HG03469 (cell line): Measurements from ENCODE around the gene S100P.
"Not testable (repeated sequence)": the region's sequence is repeated elsewhere in the genome, so short reads cannot be mapped to it uniquely, and the experiment has no call there.

Experiments
- ATAC-seq: cut with Tn5 transposase; IDR thresholded peaks from one replicate; pipeline ENCODE4 v1.9.1; 2021; ENCODE audit warnings: mild to moderate bottlenecking, moderate library complexity, moderate number of reproducible peaks; ENCODE audit not compliant: unreplicated experiment

The S100P gene

DNA sequence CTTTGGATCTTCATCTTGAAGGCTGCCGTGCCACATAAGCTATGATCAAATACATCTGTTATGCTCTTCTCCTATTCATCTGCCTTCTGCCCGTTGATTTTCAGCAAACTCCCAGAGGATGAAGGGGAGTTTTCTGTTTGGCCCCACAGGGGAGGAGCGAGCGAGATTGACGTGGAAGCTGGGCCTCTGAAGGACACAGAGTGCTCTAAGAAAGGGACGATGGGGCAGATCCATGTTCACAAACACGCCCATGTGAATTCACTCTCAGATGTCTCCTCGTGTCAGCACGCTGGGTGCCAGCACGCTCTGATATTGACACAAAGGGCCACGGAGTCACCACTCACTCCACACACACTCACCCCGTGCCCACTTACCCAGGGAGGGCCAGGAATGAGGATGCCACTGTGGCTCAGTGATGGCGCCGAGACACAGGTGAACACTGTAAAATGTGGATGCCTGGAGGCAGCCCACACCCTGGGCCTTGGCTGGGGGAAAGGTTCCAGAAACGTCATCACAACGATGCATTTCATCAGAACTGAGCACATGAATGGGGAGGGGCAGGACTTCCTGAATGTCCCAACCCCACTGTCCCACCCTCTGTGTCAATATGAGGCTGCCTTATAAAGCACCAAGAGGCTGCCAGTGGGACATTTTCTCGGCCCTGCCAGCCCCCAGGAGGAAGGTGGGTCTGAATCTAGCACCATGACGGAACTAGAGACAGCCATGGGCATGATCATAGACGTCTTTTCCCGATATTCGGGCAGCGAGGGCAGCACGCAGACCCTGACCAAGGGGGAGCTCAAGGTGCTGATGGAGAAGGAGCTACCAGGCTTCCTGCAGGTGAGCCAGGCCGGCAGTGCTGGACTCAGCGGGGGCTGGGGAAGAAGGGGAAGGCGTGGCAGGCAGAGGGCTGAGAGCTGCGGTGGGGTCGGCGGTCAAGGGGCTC, at the start of gene S100P:
TSS of gene S100P (plus strand) at position 648 of the 946 bp plus-strand sequence. CDS start at position 703, 55 bp downstream.
- no peak for ATAC-seq

DNA sequence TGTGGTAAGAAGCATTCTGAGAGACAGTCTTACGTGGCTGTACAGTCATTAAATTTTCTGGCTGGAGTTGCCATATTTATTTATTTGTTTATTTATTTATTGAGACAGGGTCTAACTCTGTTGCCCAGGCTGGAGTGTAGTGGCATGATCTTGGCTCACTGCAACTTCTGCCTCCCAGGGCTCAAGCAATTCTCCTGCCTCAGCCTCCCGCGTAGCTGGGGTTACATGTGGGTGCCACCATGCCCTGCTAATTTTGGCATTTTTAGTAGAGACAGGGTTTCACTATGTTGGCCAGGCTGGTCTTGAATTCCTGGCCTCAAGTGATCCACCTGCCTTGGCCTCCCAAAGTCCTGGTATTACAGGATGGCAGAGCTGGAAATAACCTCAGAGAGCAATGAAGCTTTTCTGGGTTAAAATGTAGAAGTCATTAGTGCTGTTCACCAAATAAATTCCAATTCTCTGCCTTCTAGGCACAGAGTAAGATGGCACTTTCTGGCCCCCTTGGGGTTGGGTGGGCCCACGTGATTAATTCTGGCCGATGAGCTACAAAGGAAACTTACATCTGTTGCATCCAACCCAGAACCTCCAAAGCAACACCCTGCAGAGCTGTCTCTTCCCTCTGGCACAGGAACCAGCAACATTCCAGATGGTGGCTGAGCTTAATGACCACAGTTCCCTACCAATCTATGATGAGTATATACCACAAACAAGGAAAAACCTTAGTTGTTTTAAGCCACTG, 48.7 kb upstream of the S100P start:
- no peak for ATAC-seq

DNA sequence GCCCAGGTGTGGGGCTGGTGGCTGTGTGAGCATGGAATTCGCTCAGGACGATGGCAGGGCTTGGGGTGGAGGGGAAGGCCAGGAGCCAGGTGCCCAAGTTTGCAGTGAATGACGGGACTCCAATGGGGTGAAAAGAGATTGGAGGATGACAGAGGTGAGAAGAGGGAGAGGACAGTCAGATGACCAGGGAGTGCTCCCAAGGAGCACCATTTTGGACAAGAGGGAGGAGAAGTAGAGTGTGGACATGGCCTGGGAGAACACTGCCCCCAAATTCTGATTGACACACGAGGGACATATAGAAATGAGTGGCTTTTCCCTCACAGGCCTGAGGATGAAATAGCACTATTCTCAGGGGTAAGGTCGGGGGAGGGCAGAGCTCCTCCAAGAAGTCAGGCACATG, 46.5 kb upstream of the S100P start:
- ATAC-seq: no peak

DNA sequence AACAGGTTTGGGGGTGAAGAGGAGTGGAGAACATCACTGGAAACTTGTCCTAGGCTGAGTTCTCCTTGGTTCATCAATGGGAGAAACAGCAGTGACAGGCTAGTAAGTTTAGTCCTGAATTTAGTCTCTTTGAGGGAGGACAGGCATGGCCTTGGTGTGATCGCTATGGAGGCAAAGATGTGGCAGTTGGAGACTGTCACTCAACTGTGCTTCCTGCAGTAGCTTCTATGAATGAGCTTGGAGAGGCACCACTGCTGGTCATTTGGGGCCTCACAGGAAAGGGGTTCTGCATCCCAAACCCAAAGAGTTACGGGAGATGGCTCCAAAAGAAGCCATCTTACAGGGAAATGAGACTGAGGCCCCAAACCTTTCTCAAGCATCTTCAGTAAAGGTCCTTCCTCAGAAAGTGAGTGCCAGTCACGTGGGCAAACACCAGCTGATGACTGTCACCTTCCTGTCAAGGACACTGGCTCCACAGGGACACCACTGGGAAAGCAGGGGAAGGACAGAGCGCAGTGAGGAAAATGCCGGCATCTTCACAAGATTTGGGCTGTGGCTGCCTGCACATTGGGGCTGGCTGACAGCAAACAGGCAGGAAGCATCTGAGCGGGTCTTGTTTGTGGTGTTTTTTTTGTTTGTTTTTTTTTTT, 46.0 kb upstream of the S100P start:
- no peak for ATAC-seq

DNA sequence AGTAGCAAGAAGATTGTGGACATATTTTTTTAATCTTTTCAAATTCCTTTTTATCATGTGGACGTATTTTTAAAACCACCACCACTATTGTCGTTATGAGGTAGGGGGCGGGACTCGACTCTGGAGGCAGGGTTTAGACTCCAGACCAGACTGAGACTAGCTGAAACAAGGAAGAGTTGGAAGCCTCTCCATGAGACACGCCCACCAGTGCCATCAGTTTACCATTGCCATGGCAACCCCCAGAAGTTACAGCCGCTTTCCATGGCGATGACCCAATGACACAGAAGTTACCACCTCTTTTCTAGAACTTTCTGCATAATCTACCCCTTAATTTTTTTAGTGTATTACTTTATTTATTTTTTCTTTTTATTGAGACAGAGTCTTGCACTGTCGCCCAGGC, 44.5 kb upstream of the S100P start:
- no peak for ATAC-seq

DNA sequence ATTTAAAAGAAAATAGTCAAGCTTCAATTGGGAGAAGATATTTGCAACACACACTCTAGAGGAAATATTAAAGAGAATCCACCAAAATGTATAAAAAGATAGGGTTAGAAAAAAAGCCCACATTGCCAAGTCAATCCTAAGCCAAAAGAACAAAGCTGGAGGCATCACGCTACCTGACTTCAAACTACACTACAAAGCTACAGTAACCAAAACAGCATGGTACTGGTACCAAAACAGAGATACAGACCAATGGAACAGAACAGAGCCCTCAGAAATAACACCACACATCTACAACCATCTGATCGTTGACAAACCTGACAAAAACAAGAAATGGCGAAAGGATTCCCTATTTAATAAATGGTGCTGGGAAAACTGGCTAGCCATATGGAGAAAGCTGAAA, 39.5 kb upstream of the S100P start:
- ATAC-seq: not testable (repeated sequence)

DNA sequence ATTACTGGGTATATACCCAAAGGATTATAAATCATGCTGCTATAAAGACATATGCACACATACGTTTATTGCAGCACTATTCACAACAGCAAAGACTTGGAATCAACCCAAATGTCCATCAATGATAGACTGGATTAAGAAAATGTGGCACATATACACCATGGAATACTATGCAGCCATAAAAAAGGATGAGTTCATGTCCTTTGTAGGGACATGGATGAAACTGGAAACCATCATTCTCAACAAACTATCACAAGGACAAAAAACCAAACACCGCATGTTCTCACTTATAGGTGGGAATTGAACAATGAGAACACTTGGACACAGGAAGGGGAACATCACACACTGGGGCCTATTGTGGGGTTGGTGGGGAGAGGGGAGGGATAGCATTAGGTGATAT, 38.4 kb upstream of the S100P start:
- ATAC-seq: not testable (repeated sequence)

DNA sequence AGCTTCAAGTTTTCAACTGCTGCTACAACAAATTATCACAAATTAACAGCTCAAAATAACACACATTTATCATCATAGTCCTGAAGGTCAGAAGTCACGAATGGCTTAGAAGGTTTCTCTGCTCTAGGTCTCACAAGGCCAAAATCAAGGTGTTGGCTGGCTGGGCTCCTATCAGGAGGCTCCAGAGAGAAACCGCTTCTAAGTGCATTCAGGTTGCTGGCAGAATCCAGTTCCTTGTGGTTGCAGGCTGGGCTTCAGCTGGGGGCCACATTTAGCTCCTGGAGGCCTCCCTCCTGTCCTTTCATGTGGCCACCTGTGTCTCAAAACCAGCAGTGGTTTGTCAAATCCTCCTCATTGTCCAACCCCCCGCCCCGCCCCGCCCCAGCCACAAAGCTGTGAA, 37.8 kb upstream of the S100P start:
- ATAC-seq: no peak

DNA sequence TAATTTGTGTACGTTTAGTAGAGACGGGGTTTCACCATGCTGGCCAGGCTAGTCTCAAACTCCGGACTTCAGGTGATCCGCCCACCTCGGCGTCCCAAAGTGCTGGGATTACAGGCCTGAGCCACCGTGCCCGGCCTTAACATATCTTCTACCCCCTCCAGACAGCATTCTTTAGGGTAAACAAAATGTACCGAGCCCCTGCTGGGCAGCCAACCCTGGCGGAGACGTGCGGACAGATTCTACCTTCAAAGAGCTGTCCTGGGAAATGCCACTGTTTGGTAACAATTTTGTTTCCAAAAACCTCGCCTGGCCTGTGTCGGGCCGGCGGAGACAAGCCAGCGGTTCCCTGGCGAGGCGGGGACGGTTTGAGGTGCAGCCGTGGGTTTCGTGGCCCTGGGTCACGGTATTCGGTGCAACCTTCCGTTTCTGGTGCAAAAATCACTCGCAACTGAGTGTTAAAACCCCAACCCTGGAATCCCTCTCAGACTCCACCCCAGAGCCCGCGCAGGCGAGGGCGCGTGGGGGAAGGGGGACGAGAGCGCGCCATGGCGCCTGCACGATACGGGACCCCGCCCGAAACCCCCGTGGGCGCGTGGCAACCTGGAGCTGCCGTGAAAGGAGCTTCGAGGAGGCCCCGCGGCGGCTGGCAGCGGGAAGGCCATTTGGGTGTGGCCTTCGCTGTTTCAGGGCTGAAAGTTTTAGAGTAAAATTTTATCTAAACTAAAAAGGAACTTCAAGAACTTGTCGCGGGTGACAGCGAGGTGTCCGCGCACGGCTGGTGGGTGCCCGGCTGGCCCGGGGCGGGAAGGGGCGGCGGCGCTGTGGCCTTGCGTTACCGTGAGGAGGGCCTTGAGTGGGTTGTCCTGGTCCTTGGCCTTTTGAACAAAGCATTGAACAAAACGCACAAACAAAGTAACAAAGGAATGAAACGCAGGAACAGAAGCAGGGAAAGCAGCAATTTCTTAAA, 36.2 kb upstream of the S100P start:
- ATAC-seq: no peak

DNA sequence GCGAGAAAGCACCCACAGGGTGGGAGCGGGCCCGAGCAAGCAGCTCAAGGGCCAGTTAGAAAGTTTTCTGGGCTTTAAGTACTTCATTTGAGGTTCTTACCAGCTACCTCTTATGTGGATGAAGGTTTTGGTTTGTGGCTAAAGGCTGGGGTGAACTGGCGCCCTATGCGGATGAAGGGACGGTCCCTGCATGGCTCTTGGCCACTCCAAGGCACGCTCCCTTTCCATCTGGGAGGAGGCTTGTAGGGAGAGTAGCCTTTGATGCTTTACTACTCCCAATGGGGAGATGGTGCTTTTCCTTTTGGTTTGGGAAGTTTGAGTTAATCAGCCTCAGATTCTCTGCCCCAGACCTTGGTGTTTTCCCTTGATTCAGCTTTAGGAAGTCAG, 35.5 kb upstream of the S100P start:
- no peak for ATAC-seq

DNA sequence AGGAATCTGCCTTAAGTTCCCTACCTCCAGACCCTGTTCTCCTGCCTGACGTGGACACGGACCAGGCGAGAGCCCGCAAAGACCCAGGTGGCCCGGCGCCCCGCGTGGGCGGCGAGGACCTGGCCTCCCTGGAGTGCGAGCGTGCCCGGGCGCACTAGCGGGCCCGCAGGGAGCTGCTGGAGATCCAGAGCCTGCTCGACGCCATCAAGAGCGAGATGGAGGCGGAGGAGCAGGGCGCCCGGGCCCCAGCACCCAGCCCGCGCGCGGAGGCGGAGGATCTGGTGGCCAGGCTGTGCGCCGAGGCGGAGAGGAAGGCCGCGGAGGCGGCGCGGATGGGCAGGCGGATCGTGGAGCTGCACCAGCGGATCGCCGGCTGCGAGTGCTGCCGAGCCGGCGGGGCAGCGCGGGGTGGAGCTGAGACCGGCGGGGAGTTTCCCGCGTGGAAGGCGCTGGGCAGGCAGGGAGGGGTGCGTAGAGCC, 35.0 kb upstream of the S100P start:
- ATAC-seq: no peak

DNA sequence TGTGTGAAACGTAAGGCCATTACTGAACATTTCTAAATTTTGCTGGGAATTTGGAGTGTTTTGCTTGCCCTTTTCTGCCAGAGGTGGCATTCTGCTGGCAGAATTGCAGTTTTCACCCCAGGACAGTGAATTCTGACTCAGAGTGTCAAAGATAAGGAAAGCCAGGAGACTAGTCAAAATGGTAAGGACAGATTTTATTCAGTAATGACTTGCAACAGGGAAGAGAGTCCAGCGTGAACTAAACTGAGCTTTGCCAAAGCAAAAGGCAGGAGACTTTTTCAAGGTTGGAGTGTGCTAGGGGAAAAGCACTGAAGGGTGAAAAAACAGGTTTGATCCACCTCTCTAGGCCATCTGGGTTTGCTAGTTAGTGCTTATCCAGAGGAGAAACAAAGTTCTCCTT, 33.8 kb upstream of the S100P start:
- no peak for ATAC-seq

DNA sequence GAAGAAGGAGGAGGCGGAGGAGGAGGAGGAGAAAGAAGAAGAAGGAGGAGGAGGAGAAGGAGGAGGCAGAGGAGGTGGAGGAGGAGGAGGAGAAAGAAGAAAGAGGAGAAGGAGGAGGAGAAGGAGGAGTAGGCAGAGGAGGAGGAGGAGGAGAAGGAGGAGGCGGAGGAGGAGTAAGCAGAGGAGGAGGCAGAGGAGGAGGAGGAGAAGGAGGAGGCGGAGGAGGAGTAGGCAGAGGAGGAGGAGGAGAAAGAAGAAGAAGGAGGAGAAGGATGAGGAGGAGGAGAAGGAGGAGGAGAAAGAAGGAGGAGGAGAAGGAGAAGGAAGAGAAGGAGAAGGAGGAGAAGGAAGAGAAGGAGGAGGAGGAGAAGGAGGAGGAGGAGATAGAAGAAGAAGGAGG, 33.2 kb upstream of the S100P start:
- ATAC-seq: no peak

DNA sequence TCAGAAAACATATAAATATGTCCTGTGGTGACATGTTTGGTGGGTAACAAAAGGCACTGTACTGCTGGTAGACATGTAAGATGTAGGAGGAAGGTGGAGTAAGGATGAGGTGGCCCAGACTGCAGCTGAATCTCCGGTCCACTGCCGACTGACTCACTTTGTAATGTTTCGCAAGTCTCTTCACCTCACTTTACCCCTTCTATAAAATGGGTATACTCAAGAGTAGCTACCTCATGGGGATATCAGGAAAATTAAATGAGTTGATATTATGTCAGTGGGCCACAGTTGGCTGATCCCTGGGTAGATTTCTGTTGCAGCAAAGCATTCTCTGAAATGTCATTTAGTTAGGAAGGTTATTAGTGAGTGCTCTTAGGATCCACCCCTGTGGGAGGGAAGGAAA, 31.1 kb upstream of the S100P start:
- ATAC-seq: no peak

DNA sequence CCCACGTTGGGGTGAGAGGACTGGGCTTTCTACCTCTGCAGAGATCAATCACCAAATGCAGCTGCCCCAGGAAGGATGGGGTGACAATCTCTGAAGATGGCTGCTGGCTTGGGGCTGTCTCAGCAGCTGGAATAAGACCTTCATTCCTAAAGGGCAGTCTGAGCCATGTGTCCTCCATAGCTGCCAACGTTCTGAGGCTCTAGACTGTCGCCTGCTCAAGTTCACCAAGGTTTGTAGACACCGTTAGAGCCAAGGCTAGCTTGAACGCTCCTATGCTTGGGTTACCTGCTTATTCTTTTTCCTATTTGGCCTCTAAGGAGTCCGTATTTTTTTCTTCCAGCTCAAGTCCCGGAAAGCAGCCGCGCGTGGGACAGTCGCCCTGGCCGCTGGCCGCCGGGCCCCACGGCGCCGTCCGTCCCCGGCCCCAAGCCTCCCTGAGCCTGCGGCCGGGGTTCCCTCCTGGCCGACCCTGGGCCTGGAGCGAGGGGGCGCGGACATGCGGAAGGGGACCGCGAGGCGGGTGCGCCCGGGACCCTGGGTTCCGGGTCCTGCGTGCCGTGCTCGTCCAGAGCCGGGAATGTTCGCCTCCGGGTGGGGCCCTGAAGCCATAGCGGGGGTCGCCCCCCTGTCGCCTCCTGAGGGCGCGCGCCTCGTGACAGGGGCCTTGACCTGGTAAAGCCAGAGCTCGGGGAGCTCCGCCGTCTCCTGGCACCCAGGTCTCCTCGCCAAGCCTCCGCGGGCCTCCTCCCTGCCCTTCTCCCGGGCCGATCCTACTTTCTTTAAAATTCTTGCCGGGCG, 29.9 kb upstream of the S100P start:
- no peak for ATAC-seq

DNA sequence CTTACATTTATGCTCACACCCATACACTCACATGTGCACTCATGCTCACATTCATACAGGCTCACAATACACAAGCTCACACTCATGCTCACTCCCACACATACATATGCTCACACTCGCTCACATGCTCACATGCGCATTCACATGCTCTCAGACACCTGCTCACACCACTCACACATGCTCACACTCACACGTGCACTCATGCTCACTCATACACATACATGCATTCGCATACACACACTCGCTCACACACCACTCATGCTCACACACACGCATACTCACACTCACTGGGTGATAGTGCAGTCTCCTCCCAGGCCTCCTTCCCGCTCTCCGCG, 28.4 kb upstream of the S100P start:
- ATAC-seq: no peak

DNA sequence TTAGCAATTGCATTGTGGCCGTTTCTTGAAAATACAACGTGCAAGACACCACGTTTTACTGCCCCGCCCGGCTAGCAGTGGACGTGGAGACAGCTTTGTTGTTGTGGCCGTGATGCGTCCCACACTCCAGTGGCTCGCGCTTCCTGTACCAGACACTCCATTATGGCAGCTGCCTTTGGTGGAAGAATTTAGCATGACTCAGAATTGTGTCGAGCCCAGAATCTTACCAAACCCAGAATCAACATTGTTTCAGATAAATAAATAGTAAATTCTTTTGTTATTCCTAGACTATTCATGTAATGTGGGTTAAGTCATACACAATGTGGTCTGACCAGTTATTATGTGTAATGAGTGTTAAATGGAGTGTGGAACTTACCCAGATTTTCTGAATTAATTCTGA, 25.3 kb upstream of the S100P start:
- no peak for ATAC-seq

DNA sequence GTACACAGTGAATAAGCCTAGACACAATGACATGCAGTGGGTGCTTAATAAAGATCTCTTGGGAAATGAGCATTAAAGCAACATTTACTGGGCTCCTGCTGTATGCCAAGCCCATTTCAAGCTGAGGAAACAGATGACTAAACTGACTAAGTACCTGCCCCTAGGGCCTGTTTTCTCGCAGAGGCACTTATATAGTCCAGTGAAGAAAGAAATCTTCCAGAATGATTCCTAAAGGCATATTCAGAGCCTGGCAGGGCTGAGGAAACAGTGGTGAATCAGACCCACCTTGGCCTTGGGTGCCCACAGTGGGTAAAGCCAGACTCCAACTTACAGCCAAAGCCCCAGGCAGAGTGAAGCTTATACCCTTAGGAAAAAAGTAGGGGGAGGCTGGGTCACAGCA, 22.0 kb upstream of the S100P start:
- ATAC-seq: no peak

DNA sequence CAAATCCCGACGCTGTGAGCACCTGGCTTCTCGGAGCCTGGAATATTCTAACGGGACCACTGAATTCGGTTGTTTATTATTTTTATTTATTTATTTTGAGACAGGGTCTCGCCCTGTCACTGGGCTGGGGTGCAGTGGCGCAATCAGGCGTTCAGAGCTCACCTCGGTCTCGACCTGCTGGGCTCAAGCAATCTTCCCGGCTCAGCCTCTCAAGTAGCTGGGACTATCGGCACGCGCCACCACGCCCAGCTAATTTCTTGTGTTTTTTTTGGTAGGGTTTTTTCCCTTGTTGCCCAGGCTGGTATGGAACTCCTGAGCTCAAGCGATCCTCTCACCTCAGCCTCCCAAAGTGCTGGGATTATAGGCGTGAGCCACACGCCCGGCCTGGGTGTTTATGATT, 21.5 kb upstream of the S100P start:
- no peak for ATAC-seq
